GM12864 (cell line): ENCODE data around the gene STX4.

Source experiments
- DNase-seq: peaks from one replicate; pipeline ENCODE4 v3.0.0-alpha.2; 2011; ENCODE audit warnings: low read depth
- H3K4me3 ChIP-seq: 2 replicates; pipeline ENCODE4 v1.5.1; 2011; ENCODE audit warnings: mild to moderate bottlenecking, low read depth, low read length, control low read depth
- TF ChIP-seq, protein P1 (sequence below): IDR thresholded peaks from 2 replicates; pipeline ENCODE4 v1.5.1; 2011; ENCODE audit warnings: low read depth, mild to moderate bottlenecking, moderate library complexity, low read length, control low read depth, inconsistent platforms; ENCODE audit errors: missing control alignments

Gene STX4

GRCh38 chr16:31085411-31085810, 52.1 kb downstream of the STX4 start:
- TF ChIP-seq, protein P1, sequence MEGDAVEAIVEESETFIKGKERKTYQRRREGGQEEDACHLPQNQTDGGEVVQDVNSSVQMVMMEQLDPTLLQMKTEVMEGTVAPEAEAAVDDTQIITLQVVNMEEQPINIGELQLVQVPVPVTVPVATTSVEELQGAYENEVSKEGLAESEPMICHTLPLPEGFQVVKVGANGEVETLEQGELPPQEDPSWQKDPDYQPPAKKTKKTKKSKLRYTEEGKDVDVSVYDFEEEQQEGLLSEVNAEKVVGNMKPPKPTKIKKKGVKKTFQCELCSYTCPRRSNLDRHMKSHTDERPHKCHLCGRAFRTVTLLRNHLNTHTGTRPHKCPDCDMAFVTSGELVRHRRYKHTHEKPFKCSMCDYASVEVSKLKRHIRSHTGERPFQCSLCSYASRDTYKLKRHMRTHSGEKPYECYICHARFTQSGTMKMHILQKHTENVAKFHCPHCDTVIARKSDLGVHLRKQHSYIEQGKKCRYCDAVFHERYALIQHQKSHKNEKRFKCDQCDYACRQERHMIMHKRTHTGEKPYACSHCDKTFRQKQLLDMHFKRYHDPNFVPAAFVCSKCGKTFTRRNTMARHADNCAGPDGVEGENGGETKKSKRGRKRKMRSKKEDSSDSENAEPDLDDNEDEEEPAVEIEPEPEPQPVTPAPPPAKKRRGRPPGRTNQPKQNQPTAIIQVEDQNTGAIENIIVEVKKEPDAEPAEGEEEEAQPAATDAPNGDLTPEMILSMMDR: no peak
- DNase-seq: no peak

GRCh38 chr16:31085873-31086628, 52.7 kb downstream of the STX4 start:
- TF ChIP-seq, protein P1: no peak
- DNase-seq: no peak
- no peak overlapping the region for H3K4me3 ChIP-seq

More at GRCh38 chr16:31085411-31085810, 52.1 kb downstream of the STX4 start:
- H3K4me3 ChIP-seq: no peak overlapping the region

GRCh38 chr16:31086629-31086906, 53.2 kb downstream of the STX4 start:
- H3K4me3 ChIP-seq: no peak overlapping the region

GRCh38 chr16:31087481-31087880, 54.1 kb downstream of the STX4 start:
- TF ChIP-seq, protein P1: no peak
- DNase-seq: no peak

More at GRCh38 chr16:31086629-31086906, 53.2 kb downstream of the STX4 start:
- no peak for DNase-seq
- TF ChIP-seq, protein P1: no peak

DNA sequence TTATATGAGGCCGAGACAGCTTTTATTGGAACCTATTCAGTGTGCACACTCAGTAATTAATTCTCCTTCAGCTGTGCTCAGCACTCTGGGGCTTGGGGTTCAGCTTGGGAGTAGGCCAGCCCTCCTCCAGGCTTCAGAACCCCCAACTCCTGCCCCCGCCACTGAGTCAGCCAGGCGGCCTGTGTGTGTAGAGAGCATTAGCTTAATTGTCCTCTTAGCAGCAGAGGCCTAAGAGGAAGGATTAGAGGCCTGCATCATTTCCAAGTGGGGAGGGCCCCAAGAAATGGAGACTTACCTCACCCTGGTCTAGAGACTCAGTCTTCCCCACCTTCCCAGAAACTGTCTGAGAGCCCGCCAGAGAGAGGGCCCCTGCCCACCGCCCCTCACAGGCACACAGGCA, 54.6 kb downstream of the STX4 start:
- TF ChIP-seq, protein P1: no peak
- no peak overlapping the region for H3K4me3 ChIP-seq
- DNase-seq: no peak

More at GRCh38 chr16:31087481-31087880, 54.1 kb downstream of the STX4 start:
- no peak overlapping the region for H3K4me3 ChIP-seq

- TF ChIP-seq, protein P1: no peak
- no peak for DNase-seq
- no peak within 1 kb of the TSS for H3K4me3 ChIP-seq
Measured at GRCh38 chr16:31088459-31089183, 55.3 kb downstream of the STX4 start, which contains the start of gene PRSS53. TSS of gene PRSS53 (minus strand) at chr16:31088943. CDS start at chr16:31088809, 134 bp downstream.
